ENCODE results near the gene MEIS2.

- no peak for TF ChIP-seq EZH2 (IDR thresholded peaks at IDR 0.05; ENCODE audit: low read length, unreplicated experiment)
- TF ChIP-seq, protein P1, sequence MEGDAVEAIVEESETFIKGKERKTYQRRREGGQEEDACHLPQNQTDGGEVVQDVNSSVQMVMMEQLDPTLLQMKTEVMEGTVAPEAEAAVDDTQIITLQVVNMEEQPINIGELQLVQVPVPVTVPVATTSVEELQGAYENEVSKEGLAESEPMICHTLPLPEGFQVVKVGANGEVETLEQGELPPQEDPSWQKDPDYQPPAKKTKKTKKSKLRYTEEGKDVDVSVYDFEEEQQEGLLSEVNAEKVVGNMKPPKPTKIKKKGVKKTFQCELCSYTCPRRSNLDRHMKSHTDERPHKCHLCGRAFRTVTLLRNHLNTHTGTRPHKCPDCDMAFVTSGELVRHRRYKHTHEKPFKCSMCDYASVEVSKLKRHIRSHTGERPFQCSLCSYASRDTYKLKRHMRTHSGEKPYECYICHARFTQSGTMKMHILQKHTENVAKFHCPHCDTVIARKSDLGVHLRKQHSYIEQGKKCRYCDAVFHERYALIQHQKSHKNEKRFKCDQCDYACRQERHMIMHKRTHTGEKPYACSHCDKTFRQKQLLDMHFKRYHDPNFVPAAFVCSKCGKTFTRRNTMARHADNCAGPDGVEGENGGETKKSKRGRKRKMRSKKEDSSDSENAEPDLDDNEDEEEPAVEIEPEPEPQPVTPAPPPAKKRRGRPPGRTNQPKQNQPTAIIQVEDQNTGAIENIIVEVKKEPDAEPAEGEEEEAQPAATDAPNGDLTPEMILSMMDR (conservative IDR thresholded peaks at IDR 0.05; ENCODE audit: low read depth, low read length) = no peak
These were observed 255.1 kb downstream of the MEIS2 start for GRCh38 chr15:36845270-36845669.
